ENCODE results near the gene C2orf92.
A peak's percentile ranks its signal among the peaks of the same experiment; 100 is the strongest.

The C2orf92 gene

DNA sequence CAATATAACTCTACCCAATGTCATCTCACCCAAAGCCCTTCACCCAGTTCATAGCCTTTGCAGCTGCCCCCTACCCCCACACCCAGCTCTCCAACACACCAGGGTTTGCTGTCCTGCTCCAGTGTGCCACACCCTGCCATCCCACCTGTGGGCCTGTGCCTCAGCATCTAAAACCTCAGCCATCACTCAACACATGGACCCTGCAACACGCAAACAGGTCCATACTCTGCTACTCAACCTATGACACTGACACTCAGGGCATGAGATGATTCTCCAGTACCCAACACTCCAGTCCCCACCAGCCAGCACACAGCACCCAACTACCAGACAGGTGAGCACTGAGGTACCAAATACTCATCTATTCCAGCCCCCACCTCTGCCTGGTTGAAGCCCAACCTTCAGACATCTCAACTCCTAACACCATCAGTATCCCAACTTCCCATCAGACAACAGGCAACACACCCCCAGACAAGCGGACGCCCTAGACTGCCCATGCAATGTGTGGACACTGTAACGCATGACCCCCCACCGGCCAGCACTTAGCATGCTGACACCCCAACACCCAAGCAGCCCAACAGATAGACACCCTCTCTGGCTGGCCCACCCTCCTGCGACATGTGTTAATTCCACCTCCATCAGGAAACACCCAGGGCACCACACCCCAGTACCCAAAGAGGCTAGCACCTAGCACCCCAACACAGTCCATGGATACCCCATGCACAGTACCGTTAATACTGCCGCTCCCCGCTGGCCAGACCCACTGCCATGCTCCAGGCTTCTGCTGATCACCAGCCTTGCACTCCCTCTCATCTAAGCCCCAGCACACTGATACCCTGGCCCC is 68.9 kb downstream of the C2orf92 start:
- DNase-seq (ENCODE audit: low read depth) = no peak
- TF ChIP-seq, protein P1, sequence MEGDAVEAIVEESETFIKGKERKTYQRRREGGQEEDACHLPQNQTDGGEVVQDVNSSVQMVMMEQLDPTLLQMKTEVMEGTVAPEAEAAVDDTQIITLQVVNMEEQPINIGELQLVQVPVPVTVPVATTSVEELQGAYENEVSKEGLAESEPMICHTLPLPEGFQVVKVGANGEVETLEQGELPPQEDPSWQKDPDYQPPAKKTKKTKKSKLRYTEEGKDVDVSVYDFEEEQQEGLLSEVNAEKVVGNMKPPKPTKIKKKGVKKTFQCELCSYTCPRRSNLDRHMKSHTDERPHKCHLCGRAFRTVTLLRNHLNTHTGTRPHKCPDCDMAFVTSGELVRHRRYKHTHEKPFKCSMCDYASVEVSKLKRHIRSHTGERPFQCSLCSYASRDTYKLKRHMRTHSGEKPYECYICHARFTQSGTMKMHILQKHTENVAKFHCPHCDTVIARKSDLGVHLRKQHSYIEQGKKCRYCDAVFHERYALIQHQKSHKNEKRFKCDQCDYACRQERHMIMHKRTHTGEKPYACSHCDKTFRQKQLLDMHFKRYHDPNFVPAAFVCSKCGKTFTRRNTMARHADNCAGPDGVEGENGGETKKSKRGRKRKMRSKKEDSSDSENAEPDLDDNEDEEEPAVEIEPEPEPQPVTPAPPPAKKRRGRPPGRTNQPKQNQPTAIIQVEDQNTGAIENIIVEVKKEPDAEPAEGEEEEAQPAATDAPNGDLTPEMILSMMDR (conservative IDR thresholded peaks at IDR 0.05; ENCODE audit: low read depth, low read length) = no peak
- no peak overlapping the region for H3K4me3 ChIP-seq (ENCODE audit: low read depth, low read length)

DNA sequence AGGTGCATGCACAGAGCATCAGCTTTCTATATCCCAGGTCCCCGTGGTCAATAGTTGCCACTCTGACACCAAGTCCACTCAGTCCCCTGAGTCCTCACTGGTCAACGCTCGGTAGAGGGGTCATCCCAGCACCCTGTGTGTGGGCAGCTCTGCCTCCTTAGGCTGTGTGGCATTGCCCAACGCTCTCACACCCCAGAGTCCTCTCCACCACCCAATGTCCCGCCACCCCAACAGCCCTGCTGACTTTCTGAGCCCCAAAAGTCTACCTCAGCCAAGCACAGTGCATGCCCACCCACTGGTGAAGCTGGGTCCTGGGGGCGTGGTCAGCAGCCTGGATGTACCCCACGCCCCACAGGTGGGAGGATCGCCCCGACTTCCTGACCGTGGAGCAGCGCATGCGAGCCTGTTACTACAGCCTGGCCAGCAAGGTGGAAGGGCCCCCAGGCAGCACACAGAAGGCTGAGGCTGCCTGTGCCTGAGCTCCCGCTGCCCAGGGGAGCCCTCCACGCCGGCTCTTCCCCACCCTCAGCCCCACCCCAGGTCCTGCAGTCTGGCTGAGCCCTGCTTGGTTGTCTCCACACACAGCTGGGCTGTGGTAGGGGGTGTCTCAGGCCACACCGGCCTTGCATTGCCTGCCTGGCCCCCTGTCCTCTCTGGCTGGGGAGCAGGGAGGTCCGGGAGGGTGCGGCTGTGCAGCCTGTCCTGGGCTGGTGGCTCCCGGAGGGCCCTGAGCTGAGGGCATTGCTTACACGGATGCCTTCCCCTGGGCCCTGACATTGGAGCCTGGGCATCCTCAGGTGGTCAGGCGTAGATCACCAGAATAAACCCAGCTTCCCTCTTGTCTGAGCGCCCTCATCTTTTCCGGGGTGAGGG is 69.7 kb downstream of the C2orf92 start:
- DNase-seq (ENCODE audit: low read depth) = no peak
- TF ChIP-seq, protein P1 (conservative IDR thresholded peaks at IDR 0.05; ENCODE audit: low read depth, low read length) = no peak
- H3K4me3 ChIP-seq (ENCODE audit: low read depth, low read length) = no peak overlapping the region

DNA sequence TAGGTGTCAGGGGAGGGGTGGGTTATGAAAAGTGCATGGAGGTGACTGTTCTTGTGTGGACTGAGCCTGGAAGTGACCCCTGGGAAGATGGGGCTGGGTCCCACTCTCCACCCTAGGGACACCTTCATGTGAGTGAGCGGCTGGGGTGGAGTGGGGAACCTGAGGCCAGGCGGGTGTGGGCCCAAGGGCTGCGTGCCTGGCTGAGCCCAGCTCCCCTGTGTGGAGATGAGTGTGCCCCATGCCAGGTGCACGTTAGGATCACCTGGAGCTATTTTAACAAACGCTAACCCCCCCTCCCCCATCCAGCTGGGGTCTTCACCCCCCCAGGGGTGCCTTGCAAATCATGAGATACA is 70.4 kb downstream of the C2orf92 start:
- TF ChIP-seq, protein P1 (conservative IDR thresholded peaks at IDR 0.05; ENCODE audit: low read depth, low read length) = no peak
- H3K4me3 ChIP-seq (ENCODE audit: low read depth, low read length) = no peak overlapping the region
- DNase-seq (ENCODE audit: low read depth) = no peak

DNA sequence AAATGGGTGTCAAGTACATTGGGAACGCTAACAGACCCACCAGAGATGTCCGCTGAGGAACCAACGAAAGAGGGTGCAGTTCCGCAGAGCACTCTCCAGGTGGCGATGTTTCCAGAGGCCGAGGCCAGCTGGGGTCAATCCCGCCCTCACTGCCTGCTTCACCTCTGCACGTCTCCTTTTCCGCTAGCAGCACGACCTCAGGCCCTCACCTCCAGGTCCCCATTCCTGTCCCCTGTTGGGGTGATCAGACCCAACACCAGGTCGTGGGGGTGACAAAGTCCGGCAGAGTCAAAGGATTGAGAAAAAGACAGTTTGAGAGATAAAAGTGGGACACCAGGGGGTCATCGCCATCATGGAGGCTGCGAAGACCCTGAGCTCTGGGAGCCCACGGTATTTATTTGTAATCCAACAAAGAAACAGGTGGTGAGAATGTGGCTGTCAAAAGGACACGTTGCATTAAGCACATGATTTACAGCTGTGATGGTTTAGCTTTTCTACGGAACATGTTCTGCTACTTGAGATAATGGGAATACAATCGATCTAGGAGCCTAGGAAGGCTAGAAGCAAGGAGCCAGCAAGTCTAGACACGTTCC is 71.2 kb downstream of the C2orf92 start:
- TF ChIP-seq, protein P1 (conservative IDR thresholded peaks at IDR 0.05; ENCODE audit: low read depth, low read length) = peak; percentile 86
- peak; percentile 47 for DNase-seq (ENCODE audit: low read depth)
- no peak overlapping the region for H3K4me3 ChIP-seq (ENCODE audit: low read depth, low read length)

DNA sequence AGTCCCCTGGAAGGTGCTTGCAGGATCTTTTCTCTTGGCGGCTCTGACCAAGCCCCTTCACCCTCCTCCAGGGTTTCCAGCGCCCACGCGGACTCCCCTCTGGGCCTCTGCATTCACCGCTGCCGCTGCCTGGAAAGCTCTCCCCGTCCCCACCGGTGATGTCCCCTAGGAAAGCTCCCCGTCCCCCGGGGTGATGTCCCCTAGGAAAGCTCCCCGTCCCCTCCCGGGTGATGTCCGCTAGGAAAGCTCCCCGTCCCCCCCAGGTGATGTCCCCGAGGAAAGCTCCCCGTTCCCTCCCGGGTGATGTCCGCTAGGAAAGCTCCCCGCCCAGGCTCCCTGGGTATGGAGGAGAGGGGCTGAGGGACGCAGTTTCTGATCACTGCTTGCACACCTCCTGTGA is 71.7 kb downstream of the C2orf92 start:
- TF ChIP-seq, protein P1 (conservative IDR thresholded peaks at IDR 0.05; ENCODE audit: low read depth, low read length) = no peak
- H3K4me3 ChIP-seq (ENCODE audit: low read depth, low read length) = no peak overlapping the region
- no peak for DNase-seq (ENCODE audit: low read depth)

DNA sequence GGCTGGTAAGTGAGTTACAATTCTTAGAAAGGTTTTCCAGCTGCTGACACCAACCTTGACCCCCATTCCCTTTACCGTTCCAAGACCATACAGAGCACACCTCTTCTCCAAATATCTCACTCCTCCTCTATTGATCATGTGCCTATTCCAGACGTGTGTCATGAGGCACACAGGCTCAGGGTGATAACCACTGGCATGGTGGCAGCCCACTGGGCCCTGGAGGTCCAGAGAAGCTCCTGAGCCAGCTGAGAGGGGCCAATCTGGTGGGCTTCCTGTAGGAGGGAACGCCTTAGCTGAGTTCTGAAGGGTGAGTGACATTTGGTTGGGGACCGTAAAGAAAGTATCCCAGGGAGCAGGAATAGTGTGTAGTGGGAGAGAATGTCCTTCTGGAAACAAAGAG is 72.2 kb downstream of the C2orf92 start:
- no peak for DNase-seq (ENCODE audit: low read depth)
- H3K4me3 ChIP-seq (ENCODE audit: low read depth, low read length) = no peak overlapping the region
- TF ChIP-seq, protein P1 (conservative IDR thresholded peaks at IDR 0.05; ENCODE audit: low read depth, low read length) = no peak

Data from choroid plexus epithelial cell (primary cell).